HG03039 (cell line): Measurements from ENCODE around the gene DRICH1.
"Not testable (repeated sequence)": the region's sequence is repeated elsewhere in the genome, so short reads cannot be mapped to it uniquely, and the experiment has no call there.

ENCODE experiments used
- ATAC-seq: cut with Tn5 transposase; IDR thresholded peaks from one replicate; pipeline ENCODE4 v1.9.1; 2021; ENCODE audit warnings: mild to moderate bottlenecking, moderate library complexity; ENCODE audit not compliant: unreplicated experiment

The DRICH1 gene

DNA sequence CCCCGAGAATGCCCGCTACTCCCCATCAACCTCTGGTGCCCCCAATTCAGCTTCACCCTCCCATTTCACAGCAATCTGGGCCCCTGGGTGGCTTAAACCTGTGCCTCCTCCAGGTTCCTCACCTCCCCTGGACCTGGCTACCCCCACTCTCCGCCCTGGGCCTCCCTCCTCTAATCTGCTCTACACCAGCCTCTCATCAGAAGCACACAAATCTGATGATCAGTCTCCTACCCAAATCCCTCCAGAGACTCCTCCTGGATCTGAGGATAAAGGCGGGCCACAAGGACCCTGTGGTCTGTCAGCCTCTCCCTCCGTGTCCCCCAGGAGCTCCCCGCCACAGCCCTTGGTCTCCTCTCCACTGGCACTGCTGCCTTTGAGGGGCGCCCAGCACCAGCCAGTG lies 28.9 kb downstream of the DRICH1 start:
- ATAC-seq = no peak

GRCh38 chr22:23598805-23599518 lies 33.2 kb downstream of the DRICH1 start:
- ATAC-seq = no peak

- not testable (repeated sequence) for ATAC-seq
These were observed 34.4 kb downstream of the DRICH1 start for GRCh38 chr22:23597576-23598268.

DNA sequence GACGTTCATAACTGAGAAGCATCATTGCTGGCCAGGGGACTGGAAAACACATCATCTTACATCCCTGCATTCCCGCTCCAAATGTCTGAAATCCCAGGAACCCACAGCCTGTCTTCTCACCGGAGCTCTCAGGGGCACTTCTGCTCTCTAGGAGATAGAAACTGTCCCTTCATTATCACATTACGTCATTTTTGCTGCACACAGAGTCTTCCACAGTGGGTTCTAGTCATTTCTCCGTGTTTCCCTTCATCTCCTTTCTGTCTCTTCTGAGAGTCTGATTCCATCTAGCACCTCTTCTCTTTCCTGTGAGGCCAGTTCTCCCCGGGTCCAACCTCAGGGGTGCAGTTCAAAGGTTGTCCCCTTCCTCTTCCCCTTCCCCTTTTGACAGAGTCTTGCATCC lies 36.2 kb downstream of the DRICH1 start:
- not testable (repeated sequence) for ATAC-seq

DNA sequence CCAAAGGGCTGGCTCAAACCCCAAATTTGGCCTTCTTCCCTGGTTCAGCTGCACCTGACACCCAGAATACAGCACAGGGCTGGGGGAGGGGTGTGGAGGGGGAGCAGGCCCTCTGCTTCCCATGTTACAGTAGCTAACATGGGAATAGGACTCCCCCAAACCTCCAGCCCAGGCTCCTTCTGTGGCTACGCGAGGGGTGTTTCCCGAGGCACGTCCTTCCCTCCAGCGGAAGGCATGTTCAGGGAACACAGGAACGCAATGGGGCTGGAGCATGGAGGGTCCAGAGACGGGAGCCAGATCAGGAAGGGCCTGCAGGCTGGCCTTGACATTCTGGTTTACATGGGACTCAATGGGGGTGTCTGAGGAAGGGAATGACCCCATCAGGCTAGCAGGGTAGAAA lies 40.3 kb downstream of the DRICH1 start:
- ATAC-seq = no peak

- no peak for ATAC-seq
These were observed 40.8 kb downstream of the DRICH1 start for GRCh38 chr22:23591201-23591791.

DNA sequence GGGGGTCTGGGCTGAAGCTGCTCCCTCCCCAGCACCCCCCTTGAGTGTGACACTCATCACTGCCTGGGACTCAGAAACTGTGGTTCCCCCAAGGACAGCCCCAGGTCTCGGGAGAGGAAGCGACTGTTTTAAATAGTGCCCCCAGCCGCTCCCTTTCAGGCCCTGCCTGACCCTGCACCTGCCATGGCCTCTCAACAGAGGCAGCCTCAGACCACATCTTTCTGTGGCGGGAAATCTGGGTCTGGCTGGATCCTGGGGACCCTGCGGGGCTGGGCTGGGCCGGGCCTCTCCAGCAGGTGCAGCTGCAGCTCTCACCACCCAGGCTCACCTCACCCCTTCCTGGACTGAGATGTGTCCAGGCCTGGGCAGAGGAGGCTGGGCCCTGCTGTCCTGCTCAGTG lies 48.3 kb downstream of the DRICH1 start:
- no peak for ATAC-seq

- no peak for ATAC-seq
These were observed 49.0 kb downstream of the DRICH1 start for GRCh38 chr22:23583153-23583552.

- no peak for ATAC-seq
These were observed 50.9 kb downstream of the DRICH1 start for GRCh38 chr22:23581260-23581650.

GRCh38 chr22:23580576-23581259 lies 51.4 kb downstream of the DRICH1 start:
- ATAC-seq = no peak

DNA sequence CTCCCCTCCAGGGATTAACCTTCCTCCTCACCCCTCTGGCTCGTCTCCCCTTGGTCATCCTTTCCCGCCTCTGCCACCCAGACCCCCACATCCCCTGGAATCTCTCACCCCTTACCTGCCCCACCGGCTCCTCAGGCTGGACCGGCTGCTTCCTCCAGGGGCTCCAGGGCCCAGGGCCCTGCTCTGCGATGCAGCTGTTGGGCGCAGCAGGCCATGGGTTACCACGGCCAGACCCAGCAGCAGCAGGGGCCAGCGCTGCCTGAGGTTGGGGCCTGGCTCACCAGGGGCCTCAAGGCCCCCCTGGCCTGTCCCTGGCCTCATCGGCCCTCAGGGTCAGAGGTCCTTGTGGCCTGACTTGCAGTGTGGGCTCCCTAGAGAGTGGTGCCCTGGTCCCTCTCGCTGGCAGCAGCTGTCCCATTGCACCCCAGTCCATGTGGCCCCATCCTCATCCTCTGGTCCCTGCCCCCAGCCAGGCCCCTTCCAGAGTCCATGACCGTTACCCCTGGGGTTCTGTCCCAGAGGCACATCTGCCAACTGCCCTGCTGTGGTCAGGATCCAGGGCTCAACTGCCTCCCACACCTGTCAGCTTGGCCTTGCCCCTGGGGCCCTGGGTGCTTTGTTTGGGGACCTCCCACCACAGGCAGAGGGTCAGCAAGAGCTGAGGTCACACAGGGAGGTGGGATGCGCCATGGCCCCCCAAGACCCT lies 52.1 kb downstream of the DRICH1 start, which contains the start of gene IGLL1:
Gene IGLL1 (minus strand): TSS at position 421 of the 706 bp plus-strand sequence. CDS start 100 bp downstream, at position 321.
- ATAC-seq = no peak

- ATAC-seq = no peak
These were observed 52.8 kb downstream of the DRICH1 start for GRCh38 chr22:23579280-23579679.

DNA sequence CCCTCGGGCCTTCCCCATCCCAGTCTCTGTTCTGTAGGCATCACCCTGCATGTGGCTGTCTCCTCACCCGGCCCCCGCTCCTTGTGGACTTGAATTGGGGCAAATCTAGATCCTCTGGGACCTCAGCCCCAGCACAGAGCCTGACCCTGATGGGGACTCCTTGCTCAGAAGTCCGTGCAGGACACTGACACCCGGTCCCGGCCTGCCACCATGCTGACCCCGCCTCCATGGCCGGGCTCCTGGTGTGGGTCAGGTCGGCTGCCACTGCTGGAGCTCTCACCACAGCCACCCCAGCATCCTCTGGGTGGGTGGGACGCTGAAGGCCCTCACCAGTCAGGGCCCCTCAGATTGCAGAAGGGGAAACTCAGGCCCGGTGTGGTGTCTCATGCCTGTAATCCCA lies 53.8 kb downstream of the DRICH1 start:
- ATAC-seq = no peak

- ATAC-seq = no peak
These were observed 55.4 kb downstream of the DRICH1 start for GRCh38 chr22:23576681-23577080.

DNA sequence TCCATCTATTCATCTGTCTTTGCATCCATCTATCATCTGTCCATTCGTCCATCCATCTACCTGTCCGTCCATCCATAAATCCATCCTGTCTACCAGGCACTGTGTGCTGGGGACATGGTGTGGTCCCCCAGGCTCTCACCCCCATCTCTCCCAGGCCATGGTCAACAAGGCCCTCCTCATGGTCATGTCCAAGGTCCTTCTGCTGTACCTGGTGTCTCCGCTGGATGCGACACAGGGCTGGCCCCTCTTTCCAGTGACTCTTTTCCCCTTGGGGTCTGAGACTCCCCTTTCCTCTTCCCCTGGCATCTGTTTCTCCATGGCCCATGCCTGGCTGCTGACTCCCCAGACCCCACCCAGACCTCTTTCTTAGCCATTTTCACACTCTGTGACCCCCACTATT lies 56.5 kb downstream of the DRICH1 start:
- ATAC-seq = no peak

DNA sequence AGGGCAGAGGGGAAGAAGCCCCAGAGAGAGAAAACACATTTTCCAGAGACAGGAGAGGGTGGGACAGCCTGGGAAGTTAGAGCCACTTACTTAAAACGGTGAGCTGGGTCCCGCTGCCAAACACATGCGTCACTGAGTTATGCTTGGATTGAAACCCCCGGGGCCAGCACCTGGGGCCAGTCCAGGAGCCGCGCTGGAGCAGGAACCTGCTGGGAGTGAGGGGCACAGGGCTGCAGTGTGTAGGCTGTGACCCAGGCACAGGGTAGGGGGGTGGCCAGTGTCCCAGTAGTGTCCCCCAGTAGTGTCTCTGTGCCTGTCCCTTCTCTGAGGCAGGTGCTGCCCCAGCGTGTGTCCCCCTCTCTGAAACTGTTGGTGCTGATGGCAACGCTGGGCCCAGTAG lies 57.2 kb downstream of the DRICH1 start:
- ATAC-seq = no peak

DNA sequence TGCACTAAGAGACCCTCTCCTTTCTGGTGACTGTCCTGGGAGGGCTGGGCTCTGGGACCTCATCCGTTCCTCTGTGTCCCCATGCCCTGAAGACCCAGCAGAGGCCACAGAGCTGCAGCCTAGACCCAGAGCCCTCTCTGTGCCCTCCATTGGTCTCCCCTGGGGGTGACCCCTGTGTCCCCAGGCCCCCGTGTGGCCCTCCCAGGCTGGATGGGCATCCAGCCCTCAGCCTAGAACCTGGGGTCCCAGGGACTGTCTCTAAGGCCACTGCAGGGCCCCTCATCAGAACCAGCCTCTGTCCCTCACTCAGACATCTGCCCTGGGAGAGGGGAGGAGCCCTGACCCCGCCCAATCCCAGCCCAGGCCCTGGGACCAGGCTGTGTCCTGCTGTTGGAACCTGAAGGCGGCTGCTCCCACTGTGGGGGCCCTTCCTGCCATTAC lies 57.7 kb downstream of the DRICH1 start:
- ATAC-seq = no peak

DNA sequence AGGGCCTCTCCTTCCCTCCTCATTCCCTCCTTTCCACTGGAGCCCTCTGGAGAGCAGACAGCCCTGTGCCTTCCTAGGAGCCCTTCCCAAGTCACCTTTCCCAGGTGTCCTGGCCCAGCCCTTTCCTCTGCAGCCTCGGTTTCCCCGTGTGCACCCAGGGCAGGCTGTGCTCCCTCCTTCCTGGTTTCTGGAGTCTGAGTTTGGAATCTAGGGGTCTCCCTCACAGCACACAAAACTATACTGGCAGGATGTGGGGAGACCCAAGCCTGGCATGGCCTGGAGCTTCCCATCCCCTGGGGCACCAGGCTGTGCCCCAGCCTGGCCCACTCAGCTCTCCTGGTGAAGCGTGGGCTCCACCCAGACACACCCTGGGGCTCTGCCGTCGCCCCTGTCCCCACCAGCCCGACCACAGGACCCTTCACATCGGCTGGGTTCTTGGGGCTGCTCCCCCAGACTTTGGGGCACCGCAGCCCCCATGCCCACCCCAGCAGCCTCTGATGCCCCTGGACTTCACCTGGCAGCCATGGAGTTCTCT lies 58.4 kb downstream of the DRICH1 start:
- not testable (repeated sequence) for ATAC-seq

- ATAC-seq = not testable (repeated sequence)
These were observed 59.0 kb downstream of the DRICH1 start for GRCh38 chr22:23573106-23573505.

DNA sequence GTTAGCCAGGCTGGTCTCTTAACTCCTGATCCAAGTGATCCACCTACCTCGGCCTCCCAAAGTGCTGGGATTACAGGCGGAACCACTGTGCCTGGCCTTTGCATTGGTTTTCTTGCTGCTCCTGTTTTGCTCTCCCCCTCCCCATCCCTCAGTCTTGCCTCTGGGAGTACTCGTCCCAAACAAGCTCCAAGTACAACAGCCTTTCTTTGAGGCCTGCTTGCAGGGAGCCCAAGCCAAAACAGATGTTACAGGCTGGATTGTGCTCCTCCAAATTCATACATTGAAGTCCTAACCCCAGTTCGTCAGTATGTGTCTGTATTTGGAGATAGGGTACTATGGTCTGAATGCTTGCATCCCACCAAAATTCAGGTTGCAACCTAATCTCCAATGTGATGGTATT lies 60.6 kb downstream of the DRICH1 start:
- no peak for ATAC-seq

DNA sequence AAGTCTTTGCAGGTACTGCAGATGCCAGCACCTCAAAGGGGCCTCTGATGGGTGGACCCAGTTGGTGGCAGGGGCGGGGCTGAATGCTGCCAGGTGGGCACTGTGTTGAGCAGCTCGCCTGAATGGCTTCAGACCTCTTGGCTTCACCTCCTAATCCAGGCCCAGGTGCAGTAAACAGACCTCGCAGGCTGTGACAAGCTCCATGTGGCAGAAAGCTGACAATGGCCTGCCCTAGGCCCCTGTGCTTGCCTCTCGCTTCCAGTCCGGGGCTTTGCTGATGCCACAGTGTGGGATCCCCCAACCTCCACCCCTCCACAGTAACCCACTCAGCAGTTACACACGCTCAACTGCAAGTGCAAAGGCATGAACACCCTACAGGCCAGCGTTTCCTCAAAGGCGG lies 61.4 kb downstream of the DRICH1 start:
- ATAC-seq = no peak
